Measurements from ENCODE around the gene INO80D. TPM values are rescaled to one million over a fixed set of nuclear protein-coding genes. Genes with fewer than 3 reads are reported as not detected.

INO80D gene
- total and polyA plus RNA-seq, 2 of the 13 experiments (the other 11 are each of a cell fraction or from before 2014, with no cell fraction given): 7.6 to 7.9 TPM

- TF ChIP-seq ZNF704 (CRISPR knock-in tag; IDR thresholded peaks at IDR 0.05; ENCODE audit: borderline replicate concordance): no peak
- peak; percentile 82; the same call in 1 of the 2 replicates for TF ChIP-seq KDM4B (CRISPR knock-in tag; IDR thresholded peaks at IDR 0.05)
- TF ChIP-seq HIVEP1 (CRISPR knock-in tag; IDR thresholded peaks at IDR 0.05): no peak
- no peak for TF ChIP-seq ZNF253 (CRISPR knock-in tag; IDR thresholded peaks at IDR 0.05; ENCODE audit: borderline replicate concordance)
- peak; percentile 71 for TF ChIP-seq ZEB1 (IDR thresholded peaks at IDR 0.05; ENCODE audit: insufficient replicate concordance, low read depth)
- no peak for TF ChIP-seq ZNF121 (CRISPR knock-in tag; IDR thresholded peaks at IDR 0.05)
- 0 out of 2 replicates have a peak, but pooled peaks have one; percentile 75 for TF ChIP-seq ONECUT2 (CRISPR knock-in tag; IDR thresholded peaks at IDR 0.05)
- no peak for TF ChIP-seq ZNF24 (IDR thresholded peaks at IDR 0.05)
- peak; percentile 87 for TF ChIP-seq FOXP1 (IDR thresholded peaks at IDR 0.05)
- TF ChIP-seq FOXP1 (CRISPR knock-in tag; IDR thresholded peaks at IDR 0.05): peak; percentile 98
- TF ChIP-seq SP1 (IDR thresholded peaks at IDR 0.05): no peak
- no peak for TF ChIP-seq SP1 (CRISPR knock-in tag; IDR thresholded peaks at IDR 0.05)
- no peak for TF ChIP-seq HNRNPK (IDR thresholded peaks at IDR 0.05; ENCODE audit: low read depth, low read length, poor library complexity, severe bottlenecking)
- TF ChIP-seq ZNF180 (CRISPR knock-in tag; IDR thresholded peaks at IDR 0.05; ENCODE audit: borderline replicate concordance, low read depth): 0 out of 2 replicates have a peak, but pooled peaks have one; percentile 42
- TF ChIP-seq ZSCAN12 (CRISPR knock-in tag; IDR thresholded peaks at IDR 0.05): no peak; the same call in 1 of the 2 replicates
- TF ChIP-seq ELF3 (CRISPR knock-in tag; IDR thresholded peaks at IDR 0.05): peak; percentile 100
- TF ChIP-seq TRIM24 (CRISPR knock-in tag; IDR thresholded peaks at IDR 0.05): no peak; the same call in 1 of the 2 replicates
- peak; percentile 77; the same call in 1 of the 2 replicates for TF ChIP-seq GMEB1 (CRISPR knock-in tag; IDR thresholded peaks at IDR 0.05; ENCODE audit: borderline replicate concordance)
- TF ChIP-seq HNRNPUL1 (IDR thresholded peaks at IDR 0.05; ENCODE audit: low read depth, low read length): peak; percentile 95
- no peak for TF ChIP-seq SMAD1 (CRISPR knock-in tag; IDR thresholded peaks at IDR 0.05; ENCODE audit: borderline replicate concordance, low read depth)
- no peak for TF ChIP-seq ZFP36 (IDR thresholded peaks at IDR 0.05; ENCODE audit: borderline replicate concordance, low read depth, low read length, partially characterized antibody)
- no peak for TF ChIP-seq PAF1 (CRISPR knock-in tag; IDR thresholded peaks at IDR 0.05)
- TF ChIP-seq ZNF138 (CRISPR knock-in tag; IDR thresholded peaks at IDR 0.05; ENCODE audit: low read depth): no peak
- TF ChIP-seq ZNF44 (CRISPR knock-in tag; IDR thresholded peaks at IDR 0.05): peak; percentile 98
- TF ChIP-seq BHLHE40 (IDR thresholded peaks at IDR 0.05; ENCODE audit: low read length): no peak
- no peak for TF ChIP-seq ZNF777 (CRISPR knock-in tag; IDR thresholded peaks at IDR 0.05)
- peak; percentile 31; the same call in 1 of the 2 replicates for TF ChIP-seq ZNF563 (CRISPR knock-in tag; IDR thresholded peaks at IDR 0.05)
- TF ChIP-seq ATF4 (CRISPR knock-in tag; IDR thresholded peaks at IDR 0.05): 0 out of 4 replicates have a peak, but pooled peaks of 1 of the 2 experiments have one; percentile 16
These were observed 110.7 kb downstream of the INO80D start (continued) for GRCh38 chr2:205975082-205975949.

All from HepG2 (cell line).